HCT116 (cell line): ENCODE data around the gene PTGER1.

ENCODE experiments used
- CTCF ChIP-seq, 3 experiments: fragments of 200-600 bp in 1 of 3; sonication (generic) in 1 of 3; IDR thresholded peaks in 2 of 3; conservative IDR thresholded peaks in 1 of 3; 2 replicates each; pipeline ENCODE4 v1.5.1; 2012 to 2017; ENCODE audit warnings: low read depth in 2 of 3, low read length in 2 of 3, antibody characterized with exemption in 1 of 3, borderline replicate concordance in 1 of 3, control low read depth in 1 of 3, mild to moderate bottlenecking in 1 of 3, mixed read lengths in 1 of 3, mixed run types in 1 of 3, moderate library complexity in 1 of 3; ENCODE audit not compliant: insufficient read depth in 1 of 3
- EGR1 ChIP-seq: IDR thresholded peaks from 2 replicates; pipeline ENCODE4 v1.6.1; 2012; ENCODE audit warnings: low read depth
- JUND ChIP-seq: IDR thresholded peaks from 2 replicates; pipeline ENCODE4 v1.6.1; 2012
- POLR2A ChIP-seq: IDR thresholded peaks from 2 replicates; pipeline ENCODE4 v1.7.0; 2011; ENCODE audit warnings: borderline replicate concordance; ENCODE audit not compliant: insufficient read depth, insufficient read length; ENCODE audit errors: extremely low read depth
- REST ChIP-seq: IDR thresholded peaks from 2 replicates; pipeline ENCODE4 v1.6.1; 2012; ENCODE audit warnings: low read depth
- SRF ChIP-seq: IDR thresholded peaks from 2 replicates; pipeline ENCODE4 v1.6.1; 2012; ENCODE audit warnings: low read depth
- ZBTB33 ChIP-seq: IDR thresholded peaks from 2 replicates; pipeline ENCODE4 v1.6.1; 2011; ENCODE audit warnings: mild to moderate bottlenecking, low read length, moderate library complexity; ENCODE audit not compliant: insufficient replicate concordance; ENCODE audit errors: extremely low read depth

GRCh38 chr19:14502334-14503092 lies 27.4 kb upstream of the PTGER1 start:
- TF ChIP-seq REST (no peak), CTCF (IDR thresholded peaks at IDR 0.05 in 2 of 3, conservative IDR thresholded peaks at IDR 0.05 in 1 of 3; ENCODE audit: borderline replicate concordance in 1 of 3, insufficient read depth in 1 of 3, low read depth in 2 of 3, low read length in 2 of 3) (no peak), ZBTB33 (no peak), JUND (no peak), SRF (no peak), POLR2A (no peak), EGR1 (no peak)
